H1 (cell line): ENCODE data around the gene TXNIP. TPM values are rescaled to one million over a fixed set of nuclear protein-coding genes. Genes with fewer than 3 reads are reported as not detected.

Experiments used
- CTCF ChIA-PET: fragments of 300-600 bp; sonication (Branson Sonifier 250); formaldehyde crosslinking; loops from one replicate; lab custom pipeline; 2021; ENCODE audit not compliant: partially characterized antibody; lab: Charles Lee
- POLR2A ChIA-PET: fragments of 300-600 bp; sonication (Branson Sonifier 250); formaldehyde crosslinking; loops from one replicate; lab custom pipeline; 2021; ENCODE audit warnings: inconsistent platforms; ENCODE audit not compliant: partially characterized antibody; lab: Charles Lee
- DNase-seq, 2 experiments: peaks; one replicate each; pipeline versions ENCODE4 v3.0.0 to v3.0.0-alpha.2; 2010 to 2022; ENCODE audit warnings: low spot score in 2 of 2, low read depth in 1 of 2, mixed read lengths in 1 of 2
- FAIRE-seq: peaks from 2 replicates; lab custom pipeline; 2011; peaks lifted over from hg19 to GRCh38; lab: Jason Lieb, UNC
- H2AFZ ChIP-seq: 2 replicates; pipeline ENCODE4 v1.8.1; 2012; ENCODE audit warnings: low read length, inconsistent platforms
- H2AK5ac ChIP-seq: 2 replicates; pipeline ENCODE4 v1.6.1; 2013; ENCODE audit warnings: low read depth, low read length
- H2BK120ac ChIP-seq: replicated peaks from 2 replicates; pipeline ENCODE3; 2013; ENCODE audit warnings: low read depth, low read length, inconsistent platforms
- H2BK12ac ChIP-seq: 2 replicates; pipeline ENCODE4 v1.6.1; 2013; ENCODE audit warnings: low read depth, low read length
- H2BK15ac ChIP-seq: 2 replicates; pipeline ENCODE4 v1.6.1; 2013; ENCODE audit warnings: low read length
- H2BK20ac ChIP-seq: 2 replicates; pipeline ENCODE4 v1.6.1; 2013; ENCODE audit warnings: low read length
- H2BK5ac ChIP-seq: 2 replicates; pipeline ENCODE4 v1.6.1; 2013; ENCODE audit warnings: low read depth, low read length
- H3K14ac ChIP-seq: 2 replicates; pipeline ENCODE4 v1.6.1; 2013; ENCODE audit warnings: inconsistent platforms; ENCODE audit not compliant: insufficient read length
- H3K18ac ChIP-seq: 2 replicates; pipeline ENCODE4 v1.6.1; 2013; ENCODE audit warnings: low read length; ENCODE audit errors: extremely low read depth
- H3K23ac ChIP-seq: 2 replicates; pipeline ENCODE4 v1.6.1; 2013; ENCODE audit warnings: inconsistent platforms; ENCODE audit not compliant: insufficient read length
- H3K23me2 ChIP-seq: 2 replicates; pipeline ENCODE4 v1.6.1; 2013; ENCODE audit warnings: low read depth, low read length
- H3K27ac ChIP-seq: 2 replicates; pipeline ENCODE4 v1.6.1; 2011; ENCODE audit warnings: low read depth, low read length, inconsistent platforms
- H3K27me3 ChIP-seq, 4 experiments: replicated peaks in 1 of 4; 1 replicate in 1 of 4; 2 replicates in 3 of 4; pipeline versions ENCODE4 v1.6.1 to v1.8.1; 2011 to 2013; ENCODE audit warnings: low read length in 3 of 4, mild to moderate bottlenecking in 3 of 4, inconsistent platforms in 2 of 4, mixed read lengths in 2 of 4, moderate library complexity in 1 of 4; ENCODE audit not compliant: control insufficient read depth in 3 of 4, insufficient read depth in 3 of 4; ENCODE audit errors: extremely low read depth in 1 of 4
- H3K36me3 ChIP-seq, 4 experiments: 2 replicates each; pipeline versions ENCODE4 v1.6.1 to v1.8.1; 2011 to 2013; ENCODE audit warnings: mild to moderate bottlenecking in 4 of 4, low read length in 3 of 4, moderate library complexity in 2 of 4, control low read depth in 1 of 4, inconsistent platforms in 1 of 4; ENCODE audit not compliant: insufficient read depth in 4 of 4, control insufficient read depth in 2 of 4
- H3K4ac ChIP-seq: replicated peaks from 2 replicates; pipeline ENCODE3; 2013; ENCODE audit warnings: low read length, low read depth, mixed read lengths, inconsistent platforms; ENCODE audit not compliant: insufficient read length
- H3K4me1 ChIP-seq, 4 experiments: replicated peaks in 1 of 4; 1 replicate in 1 of 4; 2 replicates in 3 of 4; pipeline versions ENCODE4 v1.6.1 to v1.8.1; 2011 to 2013; ENCODE audit warnings: low read length in 3 of 4, inconsistent platforms in 2 of 4, mixed read lengths in 1 of 4; ENCODE audit not compliant: insufficient read depth in 4 of 4, control insufficient read depth in 3 of 4
- H3K4me2 ChIP-seq, 2 experiments: 2 replicates each; pipeline versions ENCODE4 v1.6.1 to v1.8.1; 2011 to 2013; ENCODE audit warnings: low read depth in 2 of 2, low read length in 2 of 2, control low read depth in 1 of 2, inconsistent platforms in 1 of 2, mild to moderate bottlenecking in 1 of 2; ENCODE audit not compliant: insufficient read depth in 1 of 2
- H3K4me3 ChIP-seq, 4 experiments: fragments of 200-600, 300-600 bp in 1 of 4; sonication (generic), shearing (Covaris generic), sonication (Bioruptor Twin) in 1 of 4; 2 replicates each; pipeline versions ENCODE4 v1.5.1 to v1.8.1; 2011 to 2016; ENCODE audit warnings: low read length in 4 of 4, low read depth in 3 of 4, control low read depth in 2 of 4, inconsistent platforms in 2 of 4, mild to moderate bottlenecking in 2 of 4, mixed read lengths in 1 of 4, moderate library complexity in 1 of 4; ENCODE audit not compliant: insufficient read depth in 2 of 4; ENCODE audit errors: extremely low read depth in 1 of 4
- H3K56ac ChIP-seq: replicated peaks from 2 replicates; pipeline ENCODE3; 2013; ENCODE audit warnings: low read depth, mild to moderate bottlenecking, mixed read lengths, low read length, inconsistent platforms; ENCODE audit not compliant: insufficient read length
- H3K79me1 ChIP-seq: 2 replicates; pipeline ENCODE4 v1.6.1; 2013; ENCODE audit warnings: low read depth, low read length, control low read depth
- H3K79me2 ChIP-seq, 2 experiments: 2 replicates each; pipeline versions ENCODE4 v1.6.1 to v1.8.1; 2012 to 2013; ENCODE audit warnings: low read length in 2 of 2, mild to moderate bottlenecking in 2 of 2, inconsistent platforms in 1 of 2; ENCODE audit not compliant: insufficient read depth in 2 of 2, control insufficient read depth in 1 of 2
- H3K9ac ChIP-seq, 4 experiments: replicated peaks in 1 of 4; 1 replicate in 1 of 4; 2 replicates in 3 of 4; pipeline versions ENCODE4 v1.6.1 to v1.8.1; 2011 to 2013; ENCODE audit warnings: low read depth in 3 of 4, low read length in 3 of 4, control low read depth in 2 of 4, mild to moderate bottlenecking in 2 of 4, moderate library complexity in 2 of 4, inconsistent platforms in 1 of 4; ENCODE audit errors: extremely low read depth in 1 of 4
- H3K9me3 ChIP-seq, 2 experiments: 2 replicates each; pipeline versions ENCODE4 v1.6.1 to v1.8.1; 2012 to 2013; ENCODE audit warnings: mild to moderate bottlenecking in 2 of 2, moderate library complexity in 2 of 2, control low read depth in 1 of 2, inconsistent platforms in 1 of 2, low read depth in 1 of 2, low read length in 1 of 2, mixed read lengths in 1 of 2; ENCODE audit not compliant: insufficient read depth in 2 of 2
- H4K20me1 ChIP-seq, 2 experiments: replicated peaks in 1 of 2; 2 replicates each; pipeline versions ENCODE3 to v1.8.1; 2011 to 2013; ENCODE audit warnings: inconsistent platforms in 2 of 2, low read length in 2 of 2, mild to moderate bottlenecking in 1 of 2; ENCODE audit not compliant: insufficient read depth in 2 of 2, control insufficient read depth in 1 of 2
- H4K5ac ChIP-seq: 2 replicates; pipeline ENCODE4 v1.6.1; 2013; ENCODE audit warnings: low read length, low read depth, mixed read lengths, inconsistent platforms; ENCODE audit not compliant: insufficient read length
- H4K8ac ChIP-seq: 2 replicates; pipeline ENCODE4 v1.8.0; 2013; ENCODE audit warnings: mild to moderate bottlenecking, moderate library complexity, low read length, inconsistent platforms; ENCODE audit not compliant: insufficient read depth; ENCODE audit errors: extremely low read depth
- H4K91ac ChIP-seq: replicated peaks from 2 replicates; pipeline ENCODE3; 2013; ENCODE audit warnings: low read length, mixed read lengths, inconsistent platforms; ENCODE audit not compliant: insufficient read length
- BRCA1 ChIP-seq: IDR thresholded peaks from 2 replicates; pipeline ENCODE4 v1.6.1; 2012; ENCODE audit warnings: low read depth, low read length, improper control_type of control experiment
- EP300 ChIP-seq, 2 experiments: IDR thresholded peaks; 1 replicate in 1 of 2; 2 replicates in 1 of 2; pipeline ENCODE4 v1.6.1; 2011 to 2012; ENCODE audit warnings: low read depth in 2 of 2, low read length in 2 of 2, mild to moderate bottlenecking in 2 of 2, borderline replicate concordance in 1 of 2, inconsistent platforms in 1 of 2, moderate library complexity in 1 of 2
- SUZ12 ChIP-seq: fragments of 200-600 bp; sonication (generic); IDR thresholded peaks from 2 replicates; pipeline ENCODE4 v1.6.1; 2012; ENCODE audit warnings: mild to moderate bottlenecking, inconsistent platforms, low read length, moderate library complexity, mixed read lengths
- WGBS, 2 experiments: shearing (Covaris generic) in 1 of 2; methylation state at CpG; one replicate each; pipeline versions ENCODE4 v1.1.6 to v1.1.7; 2013 to 2015; ENCODE audit warnings: low lambda C conversion rate in 2 of 2, mixed read lengths in 2 of 2, inconsistent platforms in 1 of 2, low coverage in 1 of 2, missing lambda C conversion rate in 1 of 2; ENCODE audit not compliant: insufficient replicate concordance in 2 of 2, insufficient coverage in 1 of 2, insufficient read length in 1 of 2; ENCODE audit errors: extremely low coverage in 1 of 2, missing lambda C conversion rate in 1 of 2; 5-methylcytosine and 5-hydroxymethylcytosine counted together
- polyA plus RNA-seq, 7 experiments: library from polyadenylated mRNA; depleted of rRNA in 3 of 7; stranded (reverse) in 5 of 7; unstranded in 2 of 7; fragments of >200 nt in 5 of 7; fragments of 200-250 nt in 2 of 7; gene quantifications; 1 replicate in 5 of 7; 2 replicates in 1 of 7; 4 replicates in 1 of 7; pipeline versions ENCODE4 v1.2.1 to v1.2.3, GENCODE V29; 2011 to 2013; ENCODE audit warnings: missing spikeins in 2 of 7, mixed read lengths in 2 of 7
- total RNA-seq: library from RNA; stranded (reverse); fragmentation: NEBNext Ultra II Directional; extraction: Animal tissue kit (Norgen Biotek cat#: 25700); gene quantifications from 2 replicates; pipeline ENCODE4 v1.2.1, GENCODE V29; 2021

Gene TXNIP
- total and polyA plus RNA-seq, 2 of the 8 experiments (the other 6 are each of a cell fraction or from before 2014, with no cell fraction given) = 12.3 to 56.8 TPM

- TF ChIP-seq EP300 (IDR thresholded peaks at IDR 0.05; ENCODE audit: borderline replicate concordance in 1 of 2, low read depth in 2 of 2, low read length in 2 of 2) (no peak), BRCA1 (no peak), SUZ12 (no peak)
- peaks cover 17 to 35% (median 25%) of the 10 kb centered on the region in 4 experiments for H3K36me3 ChIP-seq
- peaks cover 6% of the 10 kb centered on the region; the same call in 1 of the 2 replicates for H3K79me1 ChIP-seq
- peaks cover 2 to 8% (median 5%) of the 10 kb centered on the region in 4 experiments; a peak in 4 of 7 replicates for H3K4me1 ChIP-seq
- H3K9ac ChIP-seq = no peak overlapping the region; a peak in 1 of 7 replicates
- H3K79me2 ChIP-seq = peaks cover 4 to 27% of the 10 kb centered on the region in 2 experiments; a peak in 3 of 4 replicates
- 83% methylated on average over 6 of the region's 6 CpGs; no CpG with 5 or more reads in 1 of the 2 experiments for WGBS, 2 experiments
- peaks cover 0 to 2% of the 10 kb centered on the region in 2 experiments for H4K20me1 ChIP-seq
- H3K4me2 ChIP-seq = peak overlapping the region; percentile 83 to 96
- H3K4me3 ChIP-seq = peak overlapping the region; percentile 89 to 96 (median 93); a peak in 6 of 8 replicates
- H4K91ac ChIP-seq = no peak overlapping the region
- H2BK5ac ChIP-seq = no peak overlapping the region
- ChIA-PET POLR2A (interaction anchor here (0.8 to 13.4 kb wide), 8 partner anchors 11 to 137 kb away, joined by 3 to 218 read pairs (median 6); partner anchors contain the start of gene HJV), CTCF (interaction anchor here (0.9 to 12.6 kb wide), 4 partner anchors 10 to 15 kb away, joined by 3 to 93 read pairs (median 4); no protein-coding TSS in a partner anchor)
- H4K8ac ChIP-seq = no peak overlapping the region
- no peaks in the 10 kb centered on the region for H3K27me3 ChIP-seq
- H2BK12ac ChIP-seq = no peak overlapping the region
- no peak for DNase-seq
- H3K4ac ChIP-seq = no peak overlapping the region
- no peaks in the 10 kb centered on the region for H3K9me3 ChIP-seq
- no peak overlapping the region for H3K14ac ChIP-seq
- H2AFZ ChIP-seq = no peak overlapping the region
- no peak overlapping the region for H2BK15ac ChIP-seq
- no peak for FAIRE-seq
- no peak overlapping the region for H2AK5ac ChIP-seq
- no peak overlapping the region for H3K23ac ChIP-seq
- no peak overlapping the region for H2BK120ac ChIP-seq
- H2BK20ac ChIP-seq = no peak overlapping the region
- H3K18ac ChIP-seq = no peak overlapping the region
- H4K5ac ChIP-seq = no peak overlapping the region
- H3K56ac ChIP-seq = no peak overlapping the region
- H3K27ac ChIP-seq = no peak overlapping the region
- H3K23me2 ChIP-seq = peaks cover 9% of the 10 kb centered on the region
These were observed 2.6 kb downstream of the TXNIP start for GRCh38 chr1:145993618-145994390.
